Endodermal cell (in vitro differentiated cells): Measurements from ENCODE around the gene BRD3OS. TPM values are rescaled to one million over a fixed set of nuclear protein-coding genes. Genes with fewer than 3 reads are reported as not detected.

Source experiments
- DNase-seq: peaks from one replicate; pipeline ENCODE4 v3.0.0-alpha.2; 2017
- H3K27ac ChIP-seq: 2 replicates; pipeline ENCODE4 v1.5.1; 2013; ENCODE audit warnings: mild to moderate bottlenecking, low read depth, low read length, moderate library complexity
- H3K27me3 ChIP-seq: 2 replicates; pipeline ENCODE4 v1.6.1; 2013; ENCODE audit warnings: mild to moderate bottlenecking, low read length, moderate library complexity; ENCODE audit not compliant: insufficient read depth, control insufficient read depth, poor library complexity, severe bottlenecking
- H3K36me3 ChIP-seq: 2 replicates; pipeline ENCODE4 v1.7.0; 2013; ENCODE audit warnings: mild to moderate bottlenecking, low read length, moderate library complexity; ENCODE audit not compliant: control insufficient read depth, insufficient read depth
- H3K4me1 ChIP-seq: one replicate; pipeline ENCODE4 v1.7.0; 2013; ENCODE audit warnings: low read length; ENCODE audit not compliant: control insufficient read depth, insufficient read depth
- H3K4me3 ChIP-seq: 2 replicates; pipeline ENCODE4 v1.5.1; 2013; ENCODE audit warnings: mild to moderate bottlenecking, low read length, moderate library complexity
- H3K9ac ChIP-seq: 2 replicates; pipeline ENCODE4 v1.6.1; 2013; ENCODE audit warnings: mild to moderate bottlenecking, low read length, moderate library complexity; ENCODE audit not compliant: poor library complexity, severe bottlenecking; ENCODE audit errors: extremely low read depth
- H3K9me3 ChIP-seq: 2 replicates; pipeline ENCODE4 v1.6.1; 2013; ENCODE audit warnings: mild to moderate bottlenecking, low read length, moderate library complexity; ENCODE audit not compliant: control insufficient read depth
- H3K27ac Mint-ChIP-seq: 2 replicates; pipeline ENCODE4 v1.8.0; 2020; ENCODE audit warnings: mixed read lengths
- H3K27me3 Mint-ChIP-seq: 2 replicates; pipeline ENCODE4 v1.8.0; 2021; ENCODE audit warnings: mild to moderate bottlenecking, mixed read lengths; ENCODE audit not compliant: insufficient read depth
- H3K36me3 Mint-ChIP-seq: 2 replicates; pipeline ENCODE4 v1.8.0; 2020; ENCODE audit warnings: low read depth, mixed read lengths
- H3K4me1 Mint-ChIP-seq: 2 replicates; pipeline ENCODE4 v1.8.0; 2020; ENCODE audit warnings: mixed read lengths
- H3K4me3 Mint-ChIP-seq: 2 replicates; pipeline ENCODE4 v1.8.0; 2020; ENCODE audit warnings: mild to moderate bottlenecking, moderate library complexity, mixed read lengths
- H3K9me3 Mint-ChIP-seq: 2 replicates; pipeline ENCODE4 v1.8.0; 2020; ENCODE audit warnings: mild to moderate bottlenecking, mixed read lengths
- WGBS, 2 experiments: methylation state at CpG; one replicate each; pipeline versions ENCODE4 v1.1.5 to v1.1.7; 2013; ENCODE audit warnings: missing lambda C conversion rate in 2 of 2, mixed read lengths in 1 of 2; ENCODE audit not compliant: insufficient coverage in 1 of 2, insufficient read length in 1 of 2; 5-methylcytosine and 5-hydroxymethylcytosine counted together
- total RNA-seq, 2 donors: library from RNA; stranded (reverse); fragmentation: NEBNext Ultra II Directional in 1 of 2; extraction: Animal tissue kit (Norgen Biotek cat#: 25700) in 1 of 2; gene quantifications; 2 replicates in 1 of 2; 3 replicates in 1 of 2; pipeline ENCODE4 v1.2.1, GENCODE V29; 2021
- TF ChIP-seq, protein P1 (sequence below): fragments of 200-600 bp; sonication (generic); conservative IDR thresholded peaks from 2 replicates; pipeline ENCODE4 v1.5.0; 2021; ENCODE audit warnings: antibody characterized with exemption, mild to moderate bottlenecking

Gene BRD3OS
- total RNA-seq, 2 donors from 2014 or later, result 19.0 to 26.5 TPM

DNA sequence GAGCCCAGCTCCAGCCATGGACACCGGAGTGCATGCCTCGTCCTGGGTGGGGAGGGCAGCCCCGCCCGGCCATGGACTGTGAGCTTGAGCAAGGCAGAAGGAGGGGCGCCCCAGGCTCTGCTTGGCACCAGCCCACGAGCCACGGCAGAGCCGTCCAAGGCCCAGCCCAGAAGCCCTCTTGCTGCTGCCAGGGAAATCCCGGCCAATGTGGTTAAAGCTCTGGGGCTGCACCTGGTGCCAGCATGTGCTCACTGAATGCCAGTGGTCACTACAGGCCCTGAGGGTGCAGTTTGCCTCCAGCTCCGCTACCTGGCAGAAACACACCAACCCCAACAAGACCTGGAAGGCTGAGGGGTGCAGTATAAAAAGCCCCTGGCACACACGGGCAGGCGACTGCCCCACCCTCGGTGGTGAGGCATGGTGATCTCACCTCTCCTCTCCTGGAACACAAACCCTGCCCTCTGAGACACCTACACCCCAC lies 30.7 kb downstream of the BRD3OS start:
- H3K36me3 ChIP-seq, result peaks cover 26% of the 10 kb centered on the region
- WGBS, 2 experiments, result 94 to 96% methylated on average over 6 to 13 of the region's 13 CpGs
- DNase-seq, result peak; percentile 41
- H3K36me3 Mint-ChIP-seq, result peaks cover 18% of the 10 kb centered on the region
- no peaks in the 10 kb centered on the region for H3K27me3 ChIP-seq
- H3K4me1 ChIP-seq, result no peaks in the 10 kb centered on the region
- H3K27ac ChIP-seq, result no peak overlapping the region
- peak overlapping the region; percentile 74 for H3K27ac Mint-ChIP-seq
- TF ChIP-seq, protein P1, sequence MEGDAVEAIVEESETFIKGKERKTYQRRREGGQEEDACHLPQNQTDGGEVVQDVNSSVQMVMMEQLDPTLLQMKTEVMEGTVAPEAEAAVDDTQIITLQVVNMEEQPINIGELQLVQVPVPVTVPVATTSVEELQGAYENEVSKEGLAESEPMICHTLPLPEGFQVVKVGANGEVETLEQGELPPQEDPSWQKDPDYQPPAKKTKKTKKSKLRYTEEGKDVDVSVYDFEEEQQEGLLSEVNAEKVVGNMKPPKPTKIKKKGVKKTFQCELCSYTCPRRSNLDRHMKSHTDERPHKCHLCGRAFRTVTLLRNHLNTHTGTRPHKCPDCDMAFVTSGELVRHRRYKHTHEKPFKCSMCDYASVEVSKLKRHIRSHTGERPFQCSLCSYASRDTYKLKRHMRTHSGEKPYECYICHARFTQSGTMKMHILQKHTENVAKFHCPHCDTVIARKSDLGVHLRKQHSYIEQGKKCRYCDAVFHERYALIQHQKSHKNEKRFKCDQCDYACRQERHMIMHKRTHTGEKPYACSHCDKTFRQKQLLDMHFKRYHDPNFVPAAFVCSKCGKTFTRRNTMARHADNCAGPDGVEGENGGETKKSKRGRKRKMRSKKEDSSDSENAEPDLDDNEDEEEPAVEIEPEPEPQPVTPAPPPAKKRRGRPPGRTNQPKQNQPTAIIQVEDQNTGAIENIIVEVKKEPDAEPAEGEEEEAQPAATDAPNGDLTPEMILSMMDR, result no peak
- no peak overlapping the region for H3K9ac ChIP-seq
- peaks cover 16% of the 10 kb centered on the region for H3K4me1 Mint-ChIP-seq
- H3K9me3 ChIP-seq, result no peaks in the 10 kb centered on the region
- H3K4me3 ChIP-seq, result no peak overlapping the region
- H3K4me3 Mint-ChIP-seq, result no peak overlapping the region
- no peaks in the 10 kb centered on the region for H3K27me3 Mint-ChIP-seq
- no peaks in the 10 kb centered on the region for H3K9me3 Mint-ChIP-seq

DNA sequence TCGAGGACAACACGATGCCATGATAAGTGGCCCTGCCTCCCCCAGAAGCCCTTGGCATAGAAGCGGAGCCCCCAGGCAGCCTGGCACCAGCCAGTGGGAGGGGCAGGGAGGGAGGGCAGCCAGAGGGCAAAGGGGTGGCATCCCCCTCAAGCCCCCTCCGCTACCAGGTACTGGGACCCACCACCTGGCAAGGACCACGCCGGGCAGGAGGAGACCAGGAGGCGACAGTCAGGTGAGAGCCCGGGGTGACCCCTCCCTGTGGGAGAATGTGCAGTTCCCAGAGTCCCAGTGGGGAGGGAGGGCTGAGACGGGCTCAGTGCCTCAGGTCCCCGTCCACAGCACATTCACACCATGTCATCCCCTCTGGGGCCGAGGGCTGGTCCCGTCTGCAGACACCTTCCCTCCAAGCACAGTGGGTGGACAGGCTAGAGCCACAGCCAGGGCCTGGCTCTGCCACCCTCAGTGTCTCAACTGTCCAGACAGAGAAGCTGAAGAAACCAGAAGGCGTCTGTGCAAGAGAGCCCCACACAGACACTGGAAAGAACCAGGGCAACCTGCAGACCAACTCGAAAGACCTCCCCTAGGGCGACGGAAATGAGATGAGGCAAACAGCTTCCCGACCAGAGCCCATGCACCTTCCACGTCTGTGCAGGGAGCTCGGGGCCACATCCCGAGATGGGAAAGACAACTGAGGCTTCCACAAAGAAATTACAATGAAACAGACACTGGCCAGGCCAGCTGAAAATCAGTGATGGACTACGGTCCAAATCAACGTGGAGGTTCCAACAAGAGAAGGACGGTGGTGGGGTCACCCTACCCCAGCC lies 31.4 kb downstream of the BRD3OS start:
- H3K4me3 ChIP-seq, result no peak overlapping the region
- H3K9ac ChIP-seq, result no peak overlapping the region
- H3K4me1 ChIP-seq, result no peaks in the 10 kb centered on the region
- DNase-seq, result peak; percentile 53
- Mint-ChIP-seq H3K4me1 (peaks cover 16% of the 10 kb centered on the region), H3K36me3 (peaks cover 11% of the 10 kb centered on the region), H3K4me3 (no peak overlapping the region), H3K9me3 (no peaks in the 10 kb centered on the region), H3K27ac (peak overlapping the region; percentile 82), H3K27me3 (no peaks in the 10 kb centered on the region)
- H3K27ac ChIP-seq, result no peak overlapping the region
- peaks cover 20% of the 10 kb centered on the region for H3K36me3 ChIP-seq
- TF ChIP-seq, protein P1, result no peak
- H3K27me3 ChIP-seq, result no peaks in the 10 kb centered on the region
- WGBS, 2 experiments, result 91 to 96% methylated on average over 12 to 23 of the region's 23 CpGs
- H3K9me3 ChIP-seq, result no peaks in the 10 kb centered on the region

DNA sequence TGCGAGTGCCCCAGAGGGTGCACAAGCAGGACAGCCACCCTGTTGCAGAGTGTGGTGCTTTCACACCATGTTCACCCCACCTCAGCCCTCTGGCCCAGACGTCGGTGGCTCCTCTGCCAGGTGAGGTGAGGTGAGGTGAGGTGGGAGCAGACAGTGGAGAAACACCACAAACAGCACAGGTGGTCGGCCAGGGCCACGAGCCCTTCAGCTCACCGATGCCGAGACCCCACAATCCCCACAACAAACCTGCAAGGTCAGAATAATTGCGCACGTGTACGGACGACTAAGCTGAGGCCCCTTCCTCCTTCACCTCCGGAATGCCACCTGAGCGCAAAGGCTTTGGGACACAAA lies 32.0 kb downstream of the BRD3OS start:
- 83 to 98% methylated on average over 1 to 13 of the region's 13 CpGs for WGBS, 2 experiments
- Histone ChIP-seq H3K4me3 (no peak overlapping the region), H3K27me3 (no peaks in the 10 kb centered on the region), H3K27ac (no peak overlapping the region), H3K9ac (no peak overlapping the region), H3K9me3 (no peaks in the 10 kb centered on the region), H3K4me1 (no peaks in the 10 kb centered on the region), H3K36me3 (peaks cover 17% of the 10 kb centered on the region)
- peaks cover 17% of the 10 kb centered on the region for H3K4me1 Mint-ChIP-seq
- peaks cover 7% of the 10 kb centered on the region for H3K36me3 Mint-ChIP-seq
- no peaks in the 10 kb centered on the region for H3K9me3 Mint-ChIP-seq
- DNase-seq, result peak; percentile 37
- H3K4me3 Mint-ChIP-seq, result no peak overlapping the region
- peak overlapping the region; percentile 82 for H3K27ac Mint-ChIP-seq
- TF ChIP-seq, protein P1, result no peak
- H3K27me3 Mint-ChIP-seq, result no peaks in the 10 kb centered on the region
